Naive thymus-derived CD8-positive, alpha-beta T cell (primary cell): ENCODE measurements around the gene PIPOX. TPM values are rescaled to one million over a fixed set of nuclear protein-coding genes. Genes with fewer than 3 reads are reported as not detected.
"Not testable (repeated sequence)": the region's sequence is repeated elsewhere in the genome, so short reads cannot be mapped to it uniquely, and the experiment has no call there.

Experiments
- ATAC-seq, 2 donors: fragments of 150-1000 bp; cut with Tn5 transposase in 1 of 2; sonication (Bioruptor Pico), chemical (Tn5 transposase) in 1 of 2; 1 replicate in 1 of 2; 2 replicates in 1 of 2; pipeline ENCODE4 v1.10.0; 2021; ENCODE audit warnings: mild to moderate bottlenecking in 2 of 2, moderate library complexity in 2 of 2
- POLR2A ChIA-PET: fragments of 350-600 bp; sonication (Branson Sonifier 250); formaldehyde crosslinking; loops from one replicate; lab custom pipeline; 2021; ENCODE audit warnings: antibody characterized with exemption; lab: Charles Lee
- DNase-seq, 10 donors: peaks; one replicate each; pipeline versions ENCODE4 v3.0.0 to v3.0.0-alpha.2; 2020 to 2022
- H3K27ac Mint-ChIP-seq, 10 donors: one replicate each; pipeline ENCODE4 v1.8.0; 2020 to 2022; ENCODE audit warnings: mild to moderate bottlenecking in 10 of 10, mixed read lengths in 10 of 10, moderate library complexity in 4 of 10, inconsistent platforms in 1 of 10
- H3K27me3 Mint-ChIP-seq, 5 donors: one replicate each; pipeline ENCODE4 v1.8.0; 2021 to 2022; ENCODE audit warnings: mixed read lengths in 5 of 5
- H3K36me3 Mint-ChIP-seq, 3 donors: one replicate each; pipeline ENCODE4 v1.8.0; 2020 to 2022; ENCODE audit warnings: mixed read lengths in 3 of 3, mild to moderate bottlenecking in 2 of 3, inconsistent platforms in 1 of 3
- H3K4me1 Mint-ChIP-seq, 4 donors: one replicate each; pipeline ENCODE4 v1.8.0; 2021 to 2022; ENCODE audit warnings: mixed read lengths in 4 of 4
- H3K4me3 Mint-ChIP-seq, 10 donors: one replicate each; pipeline ENCODE4 v1.8.0; 2020 to 2022; ENCODE audit warnings: mild to moderate bottlenecking in 10 of 10, mixed read lengths in 10 of 10, moderate library complexity in 6 of 10, inconsistent platforms in 1 of 10
- H3K9me3 Mint-ChIP-seq, 9 donors: one replicate each; pipeline ENCODE4 v1.8.0; 2020 to 2022; ENCODE audit warnings: mixed read lengths in 9 of 9, mild to moderate bottlenecking in 3 of 9, inconsistent platforms in 1 of 9, moderate library complexity in 1 of 9
- polyA plus RNA-seq, 3 donors: library from polyadenylated mRNA; unstranded; fragments of 300-500 nt; fragmentation: Illumina TruSeq; gene quantifications; one replicate each; pipeline ENCODE4 v1.2.3, GENCODE V29; 2021
- total RNA-seq, 8 experiments: library from RNA in 2 of 8; stranded (reverse) in 2 of 8; gene quantifications; one replicate each; pipeline ENCODE4 v1.2.3 and lab custom pipeline; 2021 to 2026

The PIPOX gene
- total and polyA plus RNA-seq, 5 experiments from 2014 or later, result 1.2 to 8.7 (median 1.5) TPM

- POLR2A ChIA-PET, result no interaction called here
- Mint-ChIP-seq H3K9me3 (no peaks in the 10 kb centered on the region), H3K36me3 (peaks cover 3 to 85% (median 20%) of the 10 kb centered on the region in 3 donors), H3K27ac (peak overlapping the region in 2 of 10 donors; percentile 21 to 64), H3K27me3 (no peaks in the 10 kb centered on the region), H3K4me1 (peaks cover 0 to 1% (median 0%) of the 10 kb centered on the region in 4 donors), H3K4me3 (no peak overlapping the region)
- ATAC-seq (no peak), DNase-seq (no peak)
These were observed 42.3 kb downstream of the PIPOX start for GRCh38 chr17:29085223-29085622.

GRCh38 chr17:29086628-29087332, 43.8 kb downstream of the PIPOX start:
- Mint-ChIP-seq H3K4me1 (no peaks in the 10 kb centered on the region), H3K27me3 (no peaks in the 10 kb centered on the region), H3K36me3 (peaks cover 3 to 84% (median 16%) of the 10 kb centered on the region in 3 donors), H3K27ac (peak overlapping the region in 1 of 10 donors; percentile 37), H3K4me3 (no peak overlapping the region), H3K9me3 (no peaks in the 10 kb centered on the region)
- ATAC-seq (no peak), DNase-seq (no peak)
- POLR2A ChIA-PET, result no interaction called here

- H3K4me1 Mint-ChIP-seq, H3K4me3 Mint-ChIP-seq, ATAC-seq, DNase-seq, H3K9me3 Mint-ChIP-seq, POLR2A ChIA-PET, H3K27me3 Mint-ChIP-seq: not testable (repeated sequence)
- H3K27ac Mint-ChIP-seq, result peak overlapping the region in 1 of 10 donors; percentile 63
- peaks cover 3 to 91% (median 16%) of the 10 kb centered on the region in 3 donors for H3K36me3 Mint-ChIP-seq
These were observed 45.8 kb downstream of the PIPOX start for GRCh38 chr17:29088782-29089181.

- no peak for DNase-seq
- no peaks in the 10 kb centered on the region for H3K27me3 Mint-ChIP-seq
- POLR2A ChIA-PET, result no interaction called here
- peak overlapping the region in 1 of 10 donors; percentile 83 for H3K27ac Mint-ChIP-seq
- ATAC-seq, result no peak
- H3K4me1 Mint-ChIP-seq, result no peaks in the 10 kb centered on the region
- no peaks in the 10 kb centered on the region for H3K9me3 Mint-ChIP-seq
- peaks cover 3 to 86% (median 16%) of the 10 kb centered on the region in 3 donors for H3K36me3 Mint-ChIP-seq
- H3K4me3 Mint-ChIP-seq, result no peak overlapping the region
These were observed 46.7 kb downstream of the PIPOX start for GRCh38 chr17:29089601-29090044.

GRCh38 chr17:29090108-29090507, 47.2 kb downstream of the PIPOX start:
- Mint-ChIP-seq H3K4me3 (no peak overlapping the region), H3K27me3 (no peaks in the 10 kb centered on the region), H3K4me1 (no peaks in the 10 kb centered on the region), H3K27ac (peak overlapping the region in 2 of 10 donors; percentile 52 to 83), H3K9me3 (no peaks in the 10 kb centered on the region), H3K36me3 (peaks cover 3 to 81% (median 16%) of the 10 kb centered on the region in 3 donors)
- ATAC-seq, result no peak
- DNase-seq, result no peak
- POLR2A ChIA-PET, result no interaction called here

GRCh38 chr17:29090750-29091605, 48.0 kb downstream of the PIPOX start:
- Mint-ChIP-seq H3K36me3 (peaks cover 3 to 73% (median 18%) of the 10 kb centered on the region in 3 donors), H3K4me3 (no peak overlapping the region), H3K27me3 (no peaks in the 10 kb centered on the region), H3K9me3 (no peaks in the 10 kb centered on the region), H3K27ac (peak overlapping the region in 1 of 10 donors; percentile 27), H3K4me1 (no peaks in the 10 kb centered on the region)
- POLR2A ChIA-PET, result no interaction called here
- no peak for ATAC-seq
- DNase-seq, result no peak

- DNase-seq (no peak), ATAC-seq (no peak)
- Mint-ChIP-seq H3K27ac (no peak overlapping the region), H3K4me1 (no peaks in the 10 kb centered on the region), H3K27me3 (no peaks in the 10 kb centered on the region), H3K36me3 (peaks cover 3 to 71% (median 12%) of the 10 kb centered on the region in 3 donors), H3K4me3 (no peak overlapping the region), H3K9me3 (no peaks in the 10 kb centered on the region)
- POLR2A ChIA-PET, result interaction anchor here (0.6 kb wide), 1 partner anchor 62 kb away, joined by 4 read pairs; no protein-coding TSS in a partner anchor
These were observed 48.8 kb downstream of the PIPOX start for GRCh38 chr17:29091606-29092289.

GRCh38 chr17:29093090-29093871, 50.3 kb downstream of the PIPOX start:
- H3K36me3 Mint-ChIP-seq, result peaks cover 2 to 72% (median 13%) of the 10 kb centered on the region in 3 donors
- no peak for ATAC-seq
- POLR2A ChIA-PET, result interaction anchor here (0.6 kb wide), 1 partner anchor 11 kb away, joined by 3 read pairs; no protein-coding TSS in a partner anchor
- peak overlapping the region in 3 of 10 donors; percentile 11 to 47 (median 43) for H3K27ac Mint-ChIP-seq
- H3K27me3 Mint-ChIP-seq, result no peaks in the 10 kb centered on the region
- H3K9me3 Mint-ChIP-seq, result no peaks in the 10 kb centered on the region
- DNase-seq, result no peak
- H3K4me3 Mint-ChIP-seq, result no peak overlapping the region
- no peaks in the 10 kb centered on the region for H3K4me1 Mint-ChIP-seq

- no peaks in the 10 kb centered on the region for H3K4me1 Mint-ChIP-seq
- POLR2A ChIA-PET, result no interaction called here
- H3K4me3 Mint-ChIP-seq, result no peak overlapping the region
- no peak for ATAC-seq
- DNase-seq, result no peak
- H3K36me3 Mint-ChIP-seq, result peaks cover 0 to 69% (median 13%) of the 10 kb centered on the region in 3 donors
- no peaks in the 10 kb centered on the region for H3K9me3 Mint-ChIP-seq
- peak overlapping the region in 2 of 10 donors; percentile 28 to 82 for H3K27ac Mint-ChIP-seq
- H3K27me3 Mint-ChIP-seq, result no peaks in the 10 kb centered on the region
These were observed 51.3 kb downstream of the PIPOX start for GRCh38 chr17:29094101-29094708.

- H3K27ac Mint-ChIP-seq, result no peak overlapping the region
- H3K36me3 Mint-ChIP-seq, result peaks cover 0 to 66% (median 12%) of the 10 kb centered on the region in 3 donors
- no peak overlapping the region for H3K4me3 Mint-ChIP-seq
- POLR2A ChIA-PET, result no interaction called here
- DNase-seq (no peak), ATAC-seq (no peak)
- H3K27me3 Mint-ChIP-seq, result no peaks in the 10 kb centered on the region
- no peaks in the 10 kb centered on the region for H3K9me3 Mint-ChIP-seq
- peaks cover 0 to 6% (median 1%) of the 10 kb centered on the region in 4 donors for H3K4me1 Mint-ChIP-seq
These were observed 52.5 kb downstream of the PIPOX start for GRCh38 chr17:29095439-29095838.

GRCh38 chr17:29096094-29096493, 53.2 kb downstream of the PIPOX start:
- H3K9me3 Mint-ChIP-seq, result no peaks in the 10 kb centered on the region
- POLR2A ChIA-PET, result interaction anchor here (0.6 kb wide), 1 partner anchor 876 kb away, joined by 3 read pairs; no protein-coding TSS in a partner anchor
- H3K36me3 Mint-ChIP-seq, result peaks cover 0 to 65% (median 10%) of the 10 kb centered on the region in 3 donors
- ATAC-seq, result no peak
- DNase-seq, result no peak
- no peak overlapping the region for H3K4me3 Mint-ChIP-seq
- peaks cover 0 to 6% (median 1%) of the 10 kb centered on the region in 4 donors for H3K4me1 Mint-ChIP-seq
- H3K27me3 Mint-ChIP-seq, result no peaks in the 10 kb centered on the region
- peak overlapping the region in 1 of 10 donors; percentile 9 for H3K27ac Mint-ChIP-seq
